Liver (tissue), 3 donors: Measurements from ENCODE around the gene TJP2.

Experiments used
- FOXA1 ChIP-seq: IDR thresholded peaks from 2 replicates; pipeline ENCODE4 v1.6.1; 2016; ENCODE audit warnings: antibody characterized with exemption
- GABPA ChIP-seq, 2 donors: IDR thresholded peaks in 1 of 2; conservative IDR thresholded peaks in 1 of 2; 2 replicates each; pipeline ENCODE4 v1.6.1; 2016; ENCODE audit warnings: antibody characterized with exemption in 2 of 2, mild to moderate bottlenecking in 1 of 2, moderate library complexity in 1 of 2
- RAD21 ChIP-seq, 2 donors: IDR thresholded peaks; 2 replicates each; pipeline ENCODE4 v1.6.1; 2016; ENCODE audit warnings: antibody characterized with exemption in 2 of 2, mild to moderate bottlenecking in 2 of 2
- SP1 ChIP-seq: IDR thresholded peaks from 2 replicates; pipeline ENCODE4 v1.6.1; 2018; ENCODE audit warnings: antibody characterized with exemption, mild to moderate bottlenecking
- TAF1 ChIP-seq: conservative IDR thresholded peaks from 2 replicates; pipeline ENCODE4 v1.6.1; 2016; ENCODE audit warnings: antibody characterized with exemption, mild to moderate bottlenecking
- YY1 ChIP-seq: IDR thresholded peaks from 2 replicates; pipeline ENCODE4 v1.6.1; 2016; ENCODE audit warnings: antibody characterized with exemption, mild to moderate bottlenecking
- TF ChIP-seq, protein P1 (sequence below): fragments of 150-350 bp; IDR thresholded peaks from 2 replicates; pipeline ENCODE4 v1.5.1; 2017; ENCODE audit warnings: improper control_type of control experiment, low read depth, low read length; ENCODE audit not compliant: missing input control
- TF ChIP-seq, protein P2 (sequence below): IDR thresholded peaks from 2 replicates; pipeline ENCODE4 v1.6.1; 2016; ENCODE audit warnings: antibody characterized with exemption
- TF ChIP-seq, protein P3 (sequence below): IDR thresholded peaks from 2 replicates; pipeline ENCODE4 v1.6.1; 2016; ENCODE audit warnings: antibody characterized with exemption, mild to moderate bottlenecking
- donor health status: healthy.
- donor health status: healthy.

DNA sequence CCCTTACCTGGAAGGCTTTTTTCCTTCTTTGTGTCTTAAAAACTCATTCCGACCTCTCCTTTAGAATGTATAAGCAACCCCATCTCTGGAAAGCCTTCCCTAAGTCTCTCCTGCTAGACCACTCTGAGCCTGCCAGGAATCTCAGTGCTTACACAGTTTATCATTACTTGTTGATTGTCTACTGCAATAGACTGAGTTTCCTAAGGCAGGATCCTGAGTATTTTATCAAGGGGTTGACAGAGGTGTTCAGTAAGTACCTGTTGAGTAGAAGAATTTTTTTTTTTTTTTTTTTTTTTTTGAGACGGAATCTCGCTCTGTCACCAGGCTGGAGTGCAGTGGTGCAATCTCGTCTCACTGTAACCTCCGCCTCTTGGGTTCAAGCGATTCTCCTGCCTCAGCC is 2.6 kb upstream of the TJP2 start:
- no peak for TF ChIP-seq GABPA (IDR thresholded peaks at IDR 0.05 in 1 of 2, conservative IDR thresholded peaks at IDR 0.05 in 1 of 2)
- TF ChIP-seq, protein P1, sequence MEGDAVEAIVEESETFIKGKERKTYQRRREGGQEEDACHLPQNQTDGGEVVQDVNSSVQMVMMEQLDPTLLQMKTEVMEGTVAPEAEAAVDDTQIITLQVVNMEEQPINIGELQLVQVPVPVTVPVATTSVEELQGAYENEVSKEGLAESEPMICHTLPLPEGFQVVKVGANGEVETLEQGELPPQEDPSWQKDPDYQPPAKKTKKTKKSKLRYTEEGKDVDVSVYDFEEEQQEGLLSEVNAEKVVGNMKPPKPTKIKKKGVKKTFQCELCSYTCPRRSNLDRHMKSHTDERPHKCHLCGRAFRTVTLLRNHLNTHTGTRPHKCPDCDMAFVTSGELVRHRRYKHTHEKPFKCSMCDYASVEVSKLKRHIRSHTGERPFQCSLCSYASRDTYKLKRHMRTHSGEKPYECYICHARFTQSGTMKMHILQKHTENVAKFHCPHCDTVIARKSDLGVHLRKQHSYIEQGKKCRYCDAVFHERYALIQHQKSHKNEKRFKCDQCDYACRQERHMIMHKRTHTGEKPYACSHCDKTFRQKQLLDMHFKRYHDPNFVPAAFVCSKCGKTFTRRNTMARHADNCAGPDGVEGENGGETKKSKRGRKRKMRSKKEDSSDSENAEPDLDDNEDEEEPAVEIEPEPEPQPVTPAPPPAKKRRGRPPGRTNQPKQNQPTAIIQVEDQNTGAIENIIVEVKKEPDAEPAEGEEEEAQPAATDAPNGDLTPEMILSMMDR, result no peak
- TF ChIP-seq SP1, result no peak
- TF ChIP-seq, protein P2, sequence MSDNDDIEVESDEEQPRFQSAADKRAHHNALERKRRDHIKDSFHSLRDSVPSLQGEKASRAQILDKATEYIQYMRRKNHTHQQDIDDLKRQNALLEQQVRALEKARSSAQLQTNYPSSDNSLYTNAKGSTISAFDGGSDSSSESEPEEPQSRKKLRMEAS, result no peak
- no peak for TF ChIP-seq FOXA1
- TF ChIP-seq, protein P3, sequence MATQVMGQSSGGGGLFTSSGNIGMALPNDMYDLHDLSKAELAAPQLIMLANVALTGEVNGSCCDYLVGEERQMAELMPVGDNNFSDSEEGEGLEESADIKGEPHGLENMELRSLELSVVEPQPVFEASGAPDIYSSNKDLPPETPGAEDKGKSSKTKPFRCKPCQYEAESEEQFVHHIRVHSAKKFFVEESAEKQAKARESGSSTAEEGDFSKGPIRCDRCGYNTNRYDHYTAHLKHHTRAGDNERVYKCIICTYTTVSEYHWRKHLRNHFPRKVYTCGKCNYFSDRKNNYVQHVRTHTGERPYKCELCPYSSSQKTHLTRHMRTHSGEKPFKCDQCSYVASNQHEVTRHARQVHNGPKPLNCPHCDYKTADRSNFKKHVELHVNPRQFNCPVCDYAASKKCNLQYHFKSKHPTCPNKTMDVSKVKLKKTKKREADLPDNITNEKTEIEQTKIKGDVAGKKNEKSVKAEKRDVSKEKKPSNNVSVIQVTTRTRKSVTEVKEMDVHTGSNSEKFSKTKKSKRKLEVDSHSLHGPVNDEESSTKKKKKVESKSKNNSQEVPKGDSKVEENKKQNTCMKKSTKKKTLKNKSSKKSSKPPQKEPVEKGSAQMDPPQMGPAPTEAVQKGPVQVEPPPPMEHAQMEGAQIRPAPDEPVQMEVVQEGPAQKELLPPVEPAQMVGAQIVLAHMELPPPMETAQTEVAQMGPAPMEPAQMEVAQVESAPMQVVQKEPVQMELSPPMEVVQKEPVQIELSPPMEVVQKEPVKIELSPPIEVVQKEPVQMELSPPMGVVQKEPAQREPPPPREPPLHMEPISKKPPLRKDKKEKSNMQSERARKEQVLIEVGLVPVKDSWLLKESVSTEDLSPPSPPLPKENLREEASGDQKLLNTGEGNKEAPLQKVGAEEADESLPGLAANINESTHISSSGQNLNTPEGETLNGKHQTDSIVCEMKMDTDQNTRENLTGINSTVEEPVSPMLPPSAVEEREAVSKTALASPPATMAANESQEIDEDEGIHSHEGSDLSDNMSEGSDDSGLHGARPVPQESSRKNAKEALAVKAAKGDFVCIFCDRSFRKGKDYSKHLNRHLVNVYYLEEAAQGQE, result no peak
- no peak for TF ChIP-seq RAD21 (IDR thresholded peaks at IDR 0.05)
- no peak for TF ChIP-seq TAF1
- TF ChIP-seq YY1, result no peak
